GM12873 (cell line): ENCODE data around the gene NDUFS8.

Experiments
- CTCF ChIP-seq: IDR thresholded peaks from 2 replicates; pipeline ENCODE4 v1.5.1; 2012; ENCODE audit warnings: low read depth, mild to moderate bottlenecking, moderate library complexity, low read length, control low read depth; ENCODE audit not compliant: insufficient read depth; ENCODE audit errors: missing control alignments

NDUFS8 gene

GRCh38 chr11:68010090-68011041, 20.1 kb upstream of the NDUFS8 start, which contains the start of gene ALDH3B1:
TSS of gene ALDH3B1 (plus strand) at chr11:68010327. CDS start at chr11:68015298, 4,971 bp downstream.
- no peak for TF ChIP-seq CTCF

- no peak for TF ChIP-seq CTCF
These were observed 19.2 kb upstream of the NDUFS8 start for GRCh38 chr11:68011051-68011943.

- no peak for TF ChIP-seq CTCF
These were observed 18.2 kb upstream of the NDUFS8 start for GRCh38 chr11:68012044-68012842.

GRCh38 chr11:68012843-68013610, 17.5 kb upstream of the NDUFS8 start:
- no peak for TF ChIP-seq CTCF

GRCh38 chr11:68013611-68014156, 16.8 kb upstream of the NDUFS8 start:
- TF ChIP-seq CTCF = no peak

GRCh38 chr11:68014157-68014946, 16.1 kb upstream of the NDUFS8 start:
- TF ChIP-seq CTCF = no peak
